K562 (cell line): ENCODE results near the gene ADSS1. TPM values are rescaled to one million over a fixed set of nuclear protein-coding genes. Genes with fewer than 3 reads are reported as not detected.
A peak's percentile ranks its signal among the peaks of the same experiment; 100 is the strongest.

Experiments used
- EP400 ChIP-seq: fragments of 450-650 bp; IDR thresholded peaks from 2 replicates; pipeline ENCODE4 v1.6.1; 2017; ENCODE audit warnings: antibody characterized with exemption, mild to moderate bottlenecking, moderate library complexity
- KAT7 ChIP-seq: sonication (generic); formaldehyde crosslinking; IDR thresholded peaks from 2 replicates; pipeline ENCODE4 v1.8.0; 2022; ENCODE audit warnings: missing genetic modification reagents, mild to moderate bottlenecking, borderline replicate concordance
- MCM3 ChIP-seq: fragments of 450-650 bp; IDR thresholded peaks from 2 replicates; pipeline ENCODE4 v1.6.1; 2016
- NEUROD1 ChIP-seq: fragments of 150-350 bp; IDR thresholded peaks from 2 replicates; pipeline ENCODE4 v1.6.1; 2014; ENCODE audit warnings: borderline replicate concordance, low read length, low read depth; ENCODE audit not compliant: partially characterized antibody
- RAD21 ChIP-seq, 2 experiments: fragments of 250-450 bp in 1 of 2; fragments of 450-650 bp in 1 of 2; sonication (Bioruptor Pico) in 1 of 2; formaldehyde crosslinking in 1 of 2; IDR thresholded peaks in 1 of 2; conservative IDR thresholded peaks in 1 of 2; 2 replicates each; pipeline versions ENCODE4 v1.4.0 to v1.8.0; 2020 to 2022; ENCODE audit warnings: mild to moderate bottlenecking in 2 of 2, moderate library complexity in 1 of 2
- RBFOX2 ChIP-seq: fragments of 200-400 bp; formaldehyde crosslinking; IDR thresholded peaks from 2 replicates; pipeline ENCODE4 v1.6.1; 2017; ENCODE audit warnings: low read depth, mild to moderate bottlenecking, low read length, moderate library complexity
- RFX7 ChIP-seq: fragments of 250-450 bp; sonication (Bioruptor Pico); IDR thresholded peaks from 2 replicates; pipeline ENCODE4 v1.5.1; 2021; ENCODE audit warnings: mild to moderate bottlenecking
- ZFP1 ChIP-seq: fragments of 450-650 bp; formaldehyde crosslinking; IDR thresholded peaks from 2 replicates; pipeline ENCODE4 v1.4.0; 2020; ENCODE audit warnings: mild to moderate bottlenecking, mixed read lengths
- ZNF143 ChIP-seq: sonication (generic); formaldehyde crosslinking; IDR thresholded peaks from 2 replicates; pipeline ENCODE4 v1.9.0; 2022; ENCODE audit warnings: mild to moderate bottlenecking, missing genetic modification reagents
- ZNF263 ChIP-seq: sonication (generic); formaldehyde crosslinking; IDR thresholded peaks from 2 replicates; pipeline ENCODE4 v1.8.0; 2022; ENCODE audit warnings: mild to moderate bottlenecking, missing genetic modification reagents, borderline replicate concordance
- ZNF407 ChIP-seq: fragments of 450-650 bp; IDR thresholded peaks from 2 replicates; pipeline ENCODE4 v1.6.1; 2016; ENCODE audit warnings: low read depth
- ZNF408 ChIP-seq: fragments of 250-450 bp; sonication (Bioruptor Pico); IDR thresholded peaks from 2 replicates; pipeline ENCODE4 v1.4.0; 2020; ENCODE audit warnings: low read depth, mild to moderate bottlenecking, moderate library complexity
- ZNF445 ChIP-seq: fragments of 250-450 bp; sonication (Bioruptor Pico); IDR thresholded peaks from 2 replicates; pipeline ENCODE4 v1.4.0; 2020; ENCODE audit warnings: low read depth, mild to moderate bottlenecking, moderate library complexity
- polyA plus RNA-seq, 8 experiments: library from polyadenylated mRNA; depleted of rRNA in 4 of 8; stranded (reverse) in 5 of 8; unstranded in 3 of 8; fragments of >200 nt; fragmentation: Nextera tagmentation in 2 of 8; fragmentation: Illumina TruSeq in 1 of 8; extraction: Ambion mirVana in 2 of 8; extraction: Trizol in 1 of 8; gene quantifications; 2 replicates each; pipeline versions ENCODE4 v1.2.1 to v1.2.3, GENCODE V29; 2011 to 2014; ENCODE audit warnings: inconsistent platforms in 1 of 8, missing spikeins in 1 of 8
- total RNA-seq, 7 experiments: library from RNA; depleted of rRNA in 6 of 7; stranded (reverse); fragments of >200 nt in 6 of 7; fragmentation: Illumina TruSeq in 2 of 7; extraction: Trizol in 2 of 7; gene quantifications; 2 replicates each; pipeline versions ENCODE4 v1.2.1 to v1.2.3, GENCODE V29; 2011 to 2021; ENCODE audit warnings: low replicate concordance in 1 of 7
- TF ChIP-seq, protein P1 (sequence below), 2 experiments: fragments of 450-650 bp; IDR thresholded peaks; 2 replicates each; pipeline ENCODE4 v1.6.1; 2016
- TF ChIP-seq, protein P2 (sequence below): fragments of 200-800 bp; sonication (Bioruptor generic); IDR thresholded peaks from 2 replicates; pipeline ENCODE4 v1.6.1; 2017; ENCODE audit warnings: missing genetic modification characterization, missing compliant biosample characterization

Gene ADSS1
- total and polyA plus RNA-seq, 9 of the 15 experiments (the other 6 are each of a cell fraction or from before 2014, with no cell fraction given) = 0.53 to 5.9 (median 3.9) TPM

GRCh38 chr14:104768437-104769323 is 44.7 kb downstream of the ADSS1 start (continued):
- TF ChIP-seq, protein P1, sequence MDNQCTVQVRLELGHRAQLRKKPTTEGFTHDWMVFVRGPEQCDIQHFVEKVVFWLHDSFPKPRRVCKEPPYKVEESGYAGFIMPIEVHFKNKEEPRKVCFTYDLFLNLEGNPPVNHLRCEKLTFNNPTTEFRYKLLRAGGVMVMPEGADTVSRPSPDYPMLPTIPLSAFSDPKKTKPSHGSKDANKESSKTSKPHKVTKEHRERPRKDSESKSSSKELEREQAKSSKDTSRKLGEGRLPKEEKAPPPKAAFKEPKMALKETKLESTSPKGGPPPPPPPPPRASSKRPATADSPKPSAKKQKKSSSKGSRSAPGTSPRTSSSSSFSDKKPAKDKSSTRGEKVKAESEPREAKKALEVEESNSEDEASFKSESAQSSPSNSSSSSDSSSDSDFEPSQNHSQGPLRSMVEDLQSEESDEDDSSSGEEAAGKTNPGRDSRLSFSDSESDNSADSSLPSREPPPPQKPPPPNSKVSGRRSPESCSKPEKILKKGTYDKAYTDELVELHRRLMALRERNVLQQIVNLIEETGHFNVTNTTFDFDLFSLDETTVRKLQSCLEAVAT (IDR thresholded peaks at IDR 0.05) = no peak
- TF ChIP-seq, protein P2, sequence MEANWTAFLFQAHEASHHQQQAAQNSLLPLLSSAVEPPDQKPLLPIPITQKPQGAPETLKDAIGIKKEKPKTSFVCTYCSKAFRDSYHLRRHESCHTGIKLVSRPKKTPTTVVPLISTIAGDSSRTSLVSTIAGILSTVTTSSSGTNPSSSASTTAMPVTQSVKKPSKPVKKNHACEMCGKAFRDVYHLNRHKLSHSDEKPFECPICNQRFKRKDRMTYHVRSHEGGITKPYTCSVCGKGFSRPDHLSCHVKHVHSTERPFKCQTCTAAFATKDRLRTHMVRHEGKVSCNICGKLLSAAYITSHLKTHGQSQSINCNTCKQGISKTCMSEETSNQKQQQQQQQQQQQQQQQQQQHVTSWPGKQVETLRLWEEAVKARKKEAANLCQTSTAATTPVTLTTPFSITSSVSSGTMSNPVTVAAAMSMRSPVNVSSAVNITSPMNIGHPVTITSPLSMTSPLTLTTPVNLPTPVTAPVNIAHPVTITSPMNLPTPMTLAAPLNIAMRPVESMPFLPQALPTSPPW = peak; percentile 81
- TF ChIP-seq ZNF143 (CRISPR knock-in tag) (no peak), NEUROD1 (peak; percentile 8), ZFP1 (CRISPR knock-in tag) (no peak), ZNF445 (CRISPR knock-in tag) (no peak), KAT7 (CRISPR knock-in tag) (no peak), ZNF408 (CRISPR knock-in tag) (no peak), RFX7 (no peak), RBFOX2 (peak; percentile 4; the same call in 1 of the 2 replicates), ZNF263 (CRISPR knock-in tag) (peak; percentile 91), MCM3 (no peak), EP400 (peak; percentile 63; the same call in 1 of the 2 replicates), ZNF407 (no peak), RAD21 (CRISPR knock-in tag; conservative IDR thresholded peaks at IDR 0.05 in 1 of 2, IDR thresholded peaks at IDR 0.05 in 1 of 2) (peak; percentile 60 to 70)
